NT2/D1 (cell line): ENCODE measurements around the gene PLCL1.

Source experiments
- YY1 ChIP-seq: IDR thresholded peaks from 2 replicates; pipeline ENCODE4 v1.6.1; 2011; ENCODE audit not compliant: insufficient read length, insufficient read depth
- ZNF274 ChIP-seq: IDR thresholded peaks from 2 replicates; pipeline ENCODE4 v1.6.1; 2011; ENCODE audit warnings: mild to moderate bottlenecking, low read depth, low read length

DNA sequence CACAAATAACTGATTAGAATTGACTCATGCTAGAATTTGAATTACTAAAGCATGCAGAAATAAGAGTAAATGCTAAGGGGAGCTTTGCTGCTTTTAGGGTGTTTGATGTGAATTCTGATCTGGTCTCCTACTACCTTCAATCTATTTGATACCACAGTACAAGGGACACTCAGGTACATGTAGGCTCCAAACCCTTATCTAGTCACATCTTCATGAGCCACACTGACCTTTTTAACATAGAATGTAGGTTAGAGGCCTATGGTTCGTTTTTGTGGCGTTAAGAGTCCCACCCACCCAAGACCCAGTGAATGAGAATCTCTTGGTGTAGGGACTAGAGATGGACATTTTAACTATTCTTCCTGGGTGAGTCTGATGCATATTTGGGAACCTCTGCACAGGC is 65.7 kb downstream of the PLCL1 start:
- TF ChIP-seq YY1 (no peak), ZNF274 (no peak)
